Breast epithelium (tissue), 4 donors: ENCODE data around the gene APBA1. TPM values are rescaled to one million over a fixed set of nuclear protein-coding genes. Genes with fewer than 3 reads are reported as not detected.

ENCODE experiments used
- DNase-seq, 2 donors: peaks; one replicate each; pipeline ENCODE4 v3.0.0-alpha.2; 2019; ENCODE audit warnings: low spot score in 2 of 2
- H3K27ac ChIP-seq, 2 donors: fragments of 200-600 bp; sonication (generic) in 1 of 2; one replicate each; pipeline ENCODE4 v1.5.1; 2016 to 2019; ENCODE audit warnings: mild to moderate bottlenecking in 1 of 2
- H3K27me3 ChIP-seq, 2 donors: fragments of 200-600 bp; sonication (generic) in 1 of 2; one replicate each; pipeline versions ENCODE4 v1.5.1 to v1.6.0; 2017 to 2019; ENCODE audit warnings: control low read depth in 1 of 2, mild to moderate bottlenecking in 1 of 2
- H3K36me3 ChIP-seq: fragments of 200-600 bp; one replicate; pipeline ENCODE4 v1.5.1; 2019
- H3K4me1 ChIP-seq, 2 donors: fragments of 200-600 bp; sonication (generic); one replicate each; pipeline ENCODE4 v1.5.1; 2016 to 2019; ENCODE audit warnings: control low read depth in 1 of 2
- H3K4me3 ChIP-seq, 3 donors: fragments of 200-600 bp; sonication (generic); 1 replicate in 2 of 3; 2 replicates in 1 of 3; pipeline ENCODE4 v1.5.1; 2016 to 2019; ENCODE audit warnings: mild to moderate bottlenecking in 3 of 3, moderate library complexity in 2 of 3
- H3K9me3 ChIP-seq, 2 donors: fragments of 200-600 bp; sonication (generic) in 1 of 2; one replicate each; pipeline ENCODE4 v1.5.1; 2016 to 2019; ENCODE audit warnings: control low read depth in 1 of 2
- CTCF ChIP-seq, 3 donors: fragments of 450-650 bp; IDR thresholded peaks; one replicate each; pipeline ENCODE4 v1.5.1; 2016 to 2017; ENCODE audit warnings: antibody characterized with exemption in 3 of 3, mild to moderate bottlenecking in 3 of 3, moderate library complexity in 3 of 3
- POLR2A ChIP-seq: fragments of 450-650 bp; IDR thresholded peaks from one replicate; pipeline ENCODE4 v1.6.1; 2016; ENCODE audit warnings: antibody characterized with exemption, mild to moderate bottlenecking, moderate library complexity
- POLR2AphosphoS5 ChIP-seq, 3 donors: sonication (generic); formaldehyde crosslinking; IDR thresholded peaks; one replicate each; pipeline ENCODE4 v1.6.1; 2017; ENCODE audit warnings: antibody characterized with exemption in 3 of 3
- intact Hi-C: fragments of 100-400 bp; cut with DNase I; formaldehyde crosslinking; loops from one replicate; pipeline ENCODE4 v1.15.1; 2023; ENCODE audit warnings: low total_unique reads
- total RNA-seq, 3 donors: library from RNA; depleted of rRNA; stranded (reverse); fragments of >200 nt; gene quantifications; one replicate each; pipeline ENCODE4 v1.1.0, GENCODE V29; 2016

Gene APBA1
- total RNA-seq, 3 donors from 2014 or later, result 6.9 to 8.0 (median 7.8) TPM

DNA sequence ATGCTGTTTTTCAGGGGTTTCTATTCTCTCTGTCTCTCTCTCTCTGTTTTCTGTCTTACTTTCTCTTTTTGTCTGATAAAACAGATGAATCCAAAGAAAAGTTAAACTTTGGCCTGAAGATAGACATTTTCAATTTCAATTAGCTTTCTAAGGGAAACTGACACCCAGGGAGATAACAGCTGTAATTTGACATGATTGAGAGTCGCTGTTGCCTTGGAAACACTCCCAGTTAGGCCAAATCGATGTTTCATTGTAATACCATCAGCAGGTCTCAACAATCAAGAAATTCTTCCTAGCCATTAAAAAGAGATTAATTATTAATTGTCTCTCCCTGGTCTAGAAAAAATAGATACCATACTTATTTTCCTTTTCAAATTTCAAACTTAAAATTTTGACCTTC is 294.2 kb downstream of the APBA1 start:
- peaks cover 0 to 4% of the 10 kb centered on the region in 2 donors for H3K4me1 ChIP-seq
- no peak overlapping the region for H3K27ac ChIP-seq
- intact Hi-C loops, result no loop called here

More for the DNA sequence above, 294.2 kb downstream of the APBA1 start:
- H3K36me3 ChIP-seq, result no peaks in the 10 kb centered on the region
- TF ChIP-seq POLR2AphosphoS5 (IDR thresholded peaks at IDR 0.05), result no peak
- no peak for TF ChIP-seq POLR2A
- TF ChIP-seq CTCF (IDR thresholded peaks at IDR 0.05), result no peak
- no peak overlapping the region for H3K4me3 ChIP-seq
- no peaks in the 10 kb centered on the region for H3K27me3 ChIP-seq
- no peak for DNase-seq
- no peaks in the 10 kb centered on the region for H3K9me3 ChIP-seq

Other genes starting within 250 kb of the APBA1 start
- 100 to 1,000 TPM in 1 of 3 donors, 10 to 100 TPM in 2; 80.3 to 114 (median 82.9) TPM for gene PTAR1, start 87.6 kb upstream of the APBA1 start, total RNA-seq
- not detected for gene CFAP95, start 148.4 kb upstream of the APBA1 start, total RNA-seq